ENCODE data around the gene ANTKMT.

DNA sequence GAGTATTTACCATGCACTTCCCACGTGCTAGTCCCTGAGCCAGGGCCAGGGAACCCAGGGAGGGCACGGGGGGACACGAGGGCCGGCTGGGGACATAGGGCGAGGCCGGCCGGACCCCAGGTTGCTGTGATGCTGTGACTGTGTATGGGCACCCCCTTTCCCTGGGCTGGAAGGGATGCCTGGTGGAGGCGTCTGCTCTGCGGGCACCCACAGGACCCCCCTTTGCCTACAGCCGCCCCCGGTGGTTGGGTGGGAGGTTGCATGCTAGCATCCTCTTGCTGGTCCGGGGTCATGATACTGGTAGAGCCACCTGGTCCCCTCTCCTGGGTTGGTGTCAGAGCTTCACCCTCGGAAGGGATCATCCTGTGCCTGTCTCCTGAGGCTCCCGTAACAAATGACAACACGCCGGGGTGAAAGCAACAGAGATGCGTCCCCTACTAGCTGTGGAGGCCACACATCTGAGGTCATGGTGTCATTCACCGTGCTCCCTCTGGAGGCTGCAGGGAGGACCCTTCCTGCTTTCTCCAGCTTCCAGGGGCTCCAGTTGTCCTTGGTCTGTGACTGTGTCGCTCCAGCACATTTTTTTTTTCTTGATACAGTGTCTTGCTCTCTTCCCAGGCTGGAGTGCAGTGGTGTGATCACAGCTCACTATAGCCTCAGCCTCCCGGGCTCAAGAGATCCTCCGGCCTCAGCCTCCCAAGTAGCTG lies 23.0 kb downstream of the ANTKMT start:
- TF ChIP-seq, protein P1, sequence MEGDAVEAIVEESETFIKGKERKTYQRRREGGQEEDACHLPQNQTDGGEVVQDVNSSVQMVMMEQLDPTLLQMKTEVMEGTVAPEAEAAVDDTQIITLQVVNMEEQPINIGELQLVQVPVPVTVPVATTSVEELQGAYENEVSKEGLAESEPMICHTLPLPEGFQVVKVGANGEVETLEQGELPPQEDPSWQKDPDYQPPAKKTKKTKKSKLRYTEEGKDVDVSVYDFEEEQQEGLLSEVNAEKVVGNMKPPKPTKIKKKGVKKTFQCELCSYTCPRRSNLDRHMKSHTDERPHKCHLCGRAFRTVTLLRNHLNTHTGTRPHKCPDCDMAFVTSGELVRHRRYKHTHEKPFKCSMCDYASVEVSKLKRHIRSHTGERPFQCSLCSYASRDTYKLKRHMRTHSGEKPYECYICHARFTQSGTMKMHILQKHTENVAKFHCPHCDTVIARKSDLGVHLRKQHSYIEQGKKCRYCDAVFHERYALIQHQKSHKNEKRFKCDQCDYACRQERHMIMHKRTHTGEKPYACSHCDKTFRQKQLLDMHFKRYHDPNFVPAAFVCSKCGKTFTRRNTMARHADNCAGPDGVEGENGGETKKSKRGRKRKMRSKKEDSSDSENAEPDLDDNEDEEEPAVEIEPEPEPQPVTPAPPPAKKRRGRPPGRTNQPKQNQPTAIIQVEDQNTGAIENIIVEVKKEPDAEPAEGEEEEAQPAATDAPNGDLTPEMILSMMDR (IDR thresholded peaks at IDR 0.05; ENCODE audit: low read depth, low read length), result no peak
- no peak for TF ChIP-seq EZH2phosphoT487 (IDR thresholded peaks at IDR 0.05; ENCODE audit: low read depth)

Measured in OCI-LY3 (cell line).